ENCODE results near the gene PPP1R1C.

Gene PPP1R1C

GRCh38 chr2:182048621-182049020 is 63.0 kb downstream of the PPP1R1C start:
- H3K27ac ChIP-seq, result no peak overlapping the region
- ChIA-PET POLR2A (ENCODE audit: low non-redundant PET) (no interaction called here), CTCF (no interaction called here)
- no peak for TF ChIP-seq CTCF (conservative IDR thresholded peaks at IDR 0.05; ENCODE audit: low read depth)
- no peak for DNase-seq (ENCODE audit: low spot score)

GRCh38 chr2:182049372-182050148 is 63.9 kb downstream of the PPP1R1C start:
- DNase-seq (ENCODE audit: low spot score), result no peak
- no peak overlapping the region for H3K27ac ChIP-seq
- ChIA-PET CTCF (interaction anchor here (0.7 kb wide), 1 partner anchor 165 kb away, joined by 7 read pairs; no protein-coding TSS in a partner anchor), POLR2A (ENCODE audit: low non-redundant PET) (no interaction called here)
- TF ChIP-seq CTCF (conservative IDR thresholded peaks at IDR 0.05; ENCODE audit: low read depth), result no peak

DNA sequence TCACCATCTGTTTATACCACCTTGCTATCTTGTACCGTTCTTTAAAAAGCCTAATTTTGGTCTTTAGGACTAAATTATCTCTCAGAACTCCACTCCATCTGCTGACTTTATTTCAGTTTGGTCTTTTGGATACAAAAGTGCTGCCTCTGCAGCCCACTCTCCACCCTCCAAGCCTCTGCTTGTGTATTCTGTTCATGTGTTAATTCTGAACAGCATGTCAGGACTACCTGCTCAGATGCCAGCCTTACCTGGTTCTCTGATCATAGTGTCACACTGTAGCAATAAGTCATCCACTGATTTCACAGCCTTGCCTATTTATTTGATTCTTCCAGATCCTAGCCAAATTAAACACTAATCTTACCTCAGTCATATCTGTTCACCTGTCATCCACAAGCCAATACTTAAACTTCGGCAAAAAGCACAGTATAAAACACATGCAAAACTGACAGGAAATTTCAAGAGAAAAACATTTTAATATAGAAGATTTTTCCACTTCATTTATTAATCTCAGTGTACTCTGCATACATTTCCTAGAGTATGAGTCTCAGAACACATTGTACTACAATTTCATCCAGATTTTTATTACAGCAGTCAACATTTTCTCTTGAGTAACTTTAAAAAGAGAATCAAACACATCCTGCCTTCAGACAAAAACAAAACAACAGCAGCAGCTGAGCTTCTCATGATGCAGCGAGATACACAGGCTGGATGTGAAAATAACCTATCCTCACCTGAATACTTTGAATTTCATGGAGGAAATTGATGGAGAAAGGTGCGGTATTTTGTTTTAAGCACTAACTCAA is 64.9 kb downstream of the PPP1R1C start:
- CTCF ChIA-PET, result no interaction called here
- no peak for DNase-seq (ENCODE audit: low spot score)
- POLR2A ChIA-PET (ENCODE audit: low non-redundant PET), result no interaction called here
- no peak overlapping the region for H3K27ac ChIP-seq
- no peak for TF ChIP-seq CTCF (conservative IDR thresholded peaks at IDR 0.05; ENCODE audit: low read depth)

DNA sequence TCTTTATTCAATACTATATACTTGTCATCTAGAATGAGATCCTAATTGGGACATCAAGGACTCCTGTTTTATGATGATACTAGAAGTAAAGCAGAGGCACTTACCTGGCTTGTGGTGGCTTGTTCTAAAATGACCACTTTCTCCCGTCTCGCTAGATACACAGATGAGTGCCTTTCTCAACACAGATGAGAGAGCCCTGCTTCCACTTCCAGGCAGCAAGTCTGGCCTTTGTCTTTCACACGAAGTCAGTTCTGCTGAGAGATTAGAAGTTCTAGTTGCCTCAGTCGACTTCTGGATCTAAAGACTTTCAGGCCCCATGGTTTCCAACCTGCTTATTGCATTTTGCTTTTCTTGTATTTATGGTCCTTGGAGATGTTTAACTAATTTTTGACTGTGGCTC is 70.3 kb downstream of the PPP1R1C start:
- H3K27ac ChIP-seq, result no peak overlapping the region
- TF ChIP-seq CTCF (conservative IDR thresholded peaks at IDR 0.05; ENCODE audit: low read depth), result no peak
- POLR2A ChIA-PET (ENCODE audit: low non-redundant PET), result no interaction called here
- DNase-seq (ENCODE audit: low spot score), result no peak
- CTCF ChIA-PET, result no interaction called here

GRCh38 chr2:182057002-182057401 is 71.3 kb downstream of the PPP1R1C start:
- ChIA-PET CTCF (no interaction called here), POLR2A (ENCODE audit: low non-redundant PET) (no interaction called here)
- TF ChIP-seq CTCF (conservative IDR thresholded peaks at IDR 0.05; ENCODE audit: low read depth), result no peak
- no peak overlapping the region for H3K27ac ChIP-seq
- no peak for DNase-seq (ENCODE audit: low spot score)

DNA sequence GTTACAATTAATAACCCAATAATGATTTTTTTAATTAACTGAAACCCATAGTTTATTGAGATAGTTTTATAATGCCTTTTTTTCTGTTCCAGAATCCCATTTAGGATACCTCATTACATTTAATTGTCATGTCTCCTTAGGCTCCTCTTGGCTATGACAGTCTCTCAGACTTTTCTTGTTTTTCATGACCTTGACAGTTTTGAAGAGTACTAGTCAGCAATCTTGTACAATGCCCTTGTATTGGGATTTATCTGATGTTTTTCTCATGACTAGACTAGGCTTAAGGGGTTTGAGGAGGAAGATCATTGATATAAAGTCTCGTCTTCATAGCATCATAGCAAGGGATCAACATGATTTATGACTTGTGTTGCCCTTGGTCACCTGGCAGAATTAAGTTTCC is 72.4 kb downstream of the PPP1R1C start:
- ChIA-PET POLR2A (ENCODE audit: low non-redundant PET) (no interaction called here), CTCF (no interaction called here)
- TF ChIP-seq CTCF (conservative IDR thresholded peaks at IDR 0.05; ENCODE audit: low read depth), result no peak
- H3K27ac ChIP-seq, result no peak overlapping the region
- DNase-seq (ENCODE audit: low spot score), result no peak
